H9 (cell line): ENCODE measurements around the gene NEK6. TPM values are rescaled to one million over a fixed set of nuclear protein-coding genes. Genes with fewer than 3 reads are reported as not detected.
A peak's percentile ranks its signal among the peaks of the same experiment; 100 is the strongest.

Experiments used
- DNase-seq: peaks from one replicate; pipeline ENCODE4 v3.0.0-alpha.2; 2017
- H2AFZ ChIP-seq: one replicate; pipeline ENCODE4 v1.6.1; 2013; ENCODE audit warnings: mild to moderate bottlenecking, low read length, control low read depth, moderate library complexity
- H2AK5ac ChIP-seq: 2 replicates; pipeline ENCODE4 v1.6.1; 2013; ENCODE audit warnings: low read length, control low read depth, mixed read lengths; ENCODE audit not compliant: insufficient read length
- H2BK120ac ChIP-seq: one replicate; pipeline ENCODE4 v1.6.1; 2013; ENCODE audit warnings: low read depth, mild to moderate bottlenecking, low read length, control low read depth, inconsistent platforms; ENCODE audit not compliant: poor library complexity, severe bottlenecking
- H2BK12ac ChIP-seq: 2 replicates; pipeline ENCODE4 v1.6.1; 2013; ENCODE audit warnings: low read length, control low read depth, mixed read lengths, low read depth; ENCODE audit not compliant: insufficient read length
- H2BK15ac ChIP-seq: 2 replicates; pipeline ENCODE4 v1.6.1; 2013; ENCODE audit warnings: low read depth, low read length, control low read depth
- H2BK20ac ChIP-seq: one replicate; pipeline ENCODE4 v1.6.1; 2013; ENCODE audit warnings: low read depth, mild to moderate bottlenecking, low read length, control low read depth, inconsistent platforms; ENCODE audit not compliant: poor library complexity, severe bottlenecking
- H2BK5ac ChIP-seq: 2 replicates; pipeline ENCODE4 v1.6.1; 2013; ENCODE audit warnings: low read length, control low read depth, mixed read lengths; ENCODE audit not compliant: insufficient read length
- H3K14ac ChIP-seq: 2 replicates; pipeline ENCODE4 v1.6.1; 2013; ENCODE audit warnings: low read length, control low read depth; ENCODE audit not compliant: insufficient read depth
- H3K18ac ChIP-seq: 2 replicates; pipeline ENCODE4 v1.6.1; 2013; ENCODE audit warnings: low read depth, mild to moderate bottlenecking, mixed read lengths, low read length, control low read depth; ENCODE audit not compliant: insufficient read length
- H3K23ac ChIP-seq: 2 replicates; pipeline ENCODE4 v1.6.1; 2013; ENCODE audit warnings: low read length, control low read depth, mixed read lengths, low read depth; ENCODE audit not compliant: insufficient read length
- H3K23me2 ChIP-seq: 2 replicates; pipeline ENCODE4 v1.6.1; 2013; ENCODE audit warnings: low read depth, mild to moderate bottlenecking, mixed read lengths, low read length, control low read depth; ENCODE audit not compliant: insufficient read length, poor library complexity, severe bottlenecking
- H3K27ac ChIP-seq: 2 replicates; pipeline ENCODE4 v1.5.1; 2013; ENCODE audit warnings: low read length, control low read depth, mixed read lengths, low read depth; ENCODE audit not compliant: insufficient read length
- H3K27me3 ChIP-seq: 2 replicates; pipeline ENCODE4 v1.6.1; 2013; ENCODE audit warnings: low read length, control low read depth, inconsistent platforms; ENCODE audit not compliant: insufficient read depth
- H3K4ac ChIP-seq: 2 replicates; pipeline ENCODE4 v1.6.1; 2013; ENCODE audit warnings: low read depth, mild to moderate bottlenecking, control low read depth, inconsistent platforms, low read length, moderate library complexity
- H3K4me1 ChIP-seq: 2 replicates; pipeline ENCODE4 v1.6.1; 2013; ENCODE audit warnings: low read length, control low read depth, inconsistent platforms; ENCODE audit not compliant: insufficient read depth
- H3K4me2 ChIP-seq: 2 replicates; pipeline ENCODE4 v1.6.1; 2013; ENCODE audit warnings: low read length, control low read depth, mixed read lengths; ENCODE audit not compliant: insufficient read length, insufficient read depth
- H3K56ac ChIP-seq: 2 replicates; pipeline ENCODE4 v1.6.1; 2013; ENCODE audit warnings: low read depth, mild to moderate bottlenecking, mixed read lengths, low read length, control low read depth; ENCODE audit not compliant: insufficient read length
- H3K79me1 ChIP-seq: 2 replicates; pipeline ENCODE4 v1.6.1; 2013; ENCODE audit warnings: low read depth, mild to moderate bottlenecking, moderate library complexity, low read length, control low read depth, inconsistent platforms; ENCODE audit not compliant: insufficient read depth, poor library complexity, severe bottlenecking
- H3K79me2 ChIP-seq: 2 replicates; pipeline ENCODE4 v1.6.1; 2013; ENCODE audit warnings: low read length, control low read depth, inconsistent platforms; ENCODE audit not compliant: insufficient read depth
- H3K9ac ChIP-seq: 2 replicates; pipeline ENCODE4 v1.6.1; 2013; ENCODE audit warnings: low read length, control low read depth, mixed read lengths; ENCODE audit not compliant: insufficient read length; ENCODE audit errors: extremely low read depth
- H3K9me3 ChIP-seq: one replicate; pipeline ENCODE4 v1.6.1; 2013; ENCODE audit warnings: low read depth, low read length, inconsistent platforms; ENCODE audit not compliant: control insufficient read depth
- H3T11ph ChIP-seq: one replicate; pipeline ENCODE4 v1.6.1; 2013; ENCODE audit warnings: mild to moderate bottlenecking, low read length, control low read depth, inconsistent platforms
- H4K20me1 ChIP-seq: one replicate; pipeline ENCODE4 v1.6.1; 2013; ENCODE audit not compliant: control insufficient read depth, insufficient read length, insufficient read depth
- H4K5ac ChIP-seq: 2 replicates; pipeline ENCODE4 v1.6.1; 2013; ENCODE audit warnings: low read depth, mild to moderate bottlenecking, mixed read lengths, low read length, control low read depth; ENCODE audit not compliant: insufficient read length
- H4K8ac ChIP-seq: replicated peaks from 2 replicates; pipeline ENCODE4 v1.6.1; 2013; ENCODE audit warnings: low read length, control low read depth, mixed read lengths, low read depth; ENCODE audit not compliant: insufficient read length
- H4K91ac ChIP-seq: 2 replicates; pipeline ENCODE4 v1.6.1; 2013; ENCODE audit warnings: low read depth, mild to moderate bottlenecking, moderate library complexity, mixed read lengths, low read length, control low read depth; ENCODE audit not compliant: insufficient read length
- H3K27ac Mint-ChIP-seq, 3 experiments: 2 replicates in 2 of 3; 3 replicates in 1 of 3; pipeline ENCODE4 v1.8.0; 2020 to 2021; ENCODE audit warnings: mixed read lengths in 3 of 3, mild to moderate bottlenecking in 1 of 3, moderate library complexity in 1 of 3
- H3K27me3 Mint-ChIP-seq: 2 replicates; pipeline ENCODE4 v1.8.0; 2021; ENCODE audit warnings: low read depth, mild to moderate bottlenecking, moderate library complexity, mixed read lengths
- H3K36me3 Mint-ChIP-seq, 3 experiments: 2 replicates in 2 of 3; 3 replicates in 1 of 3; pipeline ENCODE4 v1.8.0; 2020 to 2021; ENCODE audit warnings: low read depth in 3 of 3, mixed read lengths in 3 of 3; ENCODE audit not compliant: insufficient read depth in 1 of 3
- H3K4me1 Mint-ChIP-seq, 2 experiments: 2 replicates each; pipeline ENCODE4 v1.8.0; 2020; ENCODE audit warnings: mixed read lengths in 2 of 2
- H3K4me3 Mint-ChIP-seq, 2 experiments: 2 replicates in 1 of 2; 3 replicates in 1 of 2; pipeline ENCODE4 v1.8.0; 2020 to 2021; ENCODE audit warnings: mild to moderate bottlenecking in 2 of 2, mixed read lengths in 2 of 2, moderate library complexity in 1 of 2
- H3K9me3 Mint-ChIP-seq, 2 experiments: 2 replicates in 1 of 2; 3 replicates in 1 of 2; pipeline ENCODE4 v1.8.0; 2020; ENCODE audit warnings: mild to moderate bottlenecking in 2 of 2, mixed read lengths in 2 of 2, moderate library complexity in 1 of 2
- WGBS: extraction: QIAGEN DNeasy Blood & Tissue Kit; methylation state at CpG from one replicate; pipeline ENCODE4 v1.1.7; 2013; ENCODE audit warnings: missing lambda C conversion rate, low lambda C conversion rate, mixed read lengths; ENCODE audit not compliant: insufficient read length; ENCODE audit errors: extremely low coverage; 5-methylcytosine and 5-hydroxymethylcytosine counted together
- total RNA-seq: library from RNA; stranded (reverse); gene quantifications from 2 replicates; pipeline ENCODE4 v1.2.1, GENCODE V29; 2021
- TF ChIP-seq, protein P1 (sequence below): fragments of 200-600 bp; sonication (generic); conservative IDR thresholded peaks from 3 replicates; pipeline ENCODE4 v1.8.0; 2021; ENCODE audit warnings: antibody characterized with exemption, mild to moderate bottlenecking

The NEK6 gene
- total RNA-seq, 1 experiment from 2014 or later, result 14.3 TPM

DNA sequence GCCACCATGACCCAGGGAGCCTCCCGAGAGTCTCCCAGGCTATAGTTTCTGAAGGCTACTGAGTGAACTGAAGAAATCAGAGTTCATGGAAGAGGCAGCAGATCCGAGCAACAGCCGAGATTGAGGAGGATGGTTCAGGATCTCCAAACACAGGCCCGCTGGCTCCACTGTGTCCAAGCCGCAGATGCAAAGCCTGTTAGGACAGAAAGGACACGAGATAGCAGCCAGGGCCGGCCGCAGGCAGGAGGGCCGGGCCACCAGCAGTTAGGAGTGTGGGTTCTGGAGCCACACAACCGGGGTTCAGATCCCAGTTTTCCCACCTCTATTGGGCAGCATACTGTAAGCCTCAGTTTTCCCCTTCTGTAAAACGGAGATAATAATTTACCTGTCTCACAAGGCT lies 27.7 kb downstream of the NEK6 start:
- Histone ChIP-seq H2BK12ac (no peak overlapping the region), H3K56ac (no peak overlapping the region), H3K9me3 (no peaks in the 10 kb centered on the region), H3K79me1 (no peaks in the 10 kb centered on the region), H3K27ac (no peak overlapping the region), H2BK120ac (no peak overlapping the region), H3K4me2 (no peak overlapping the region), H3K4me1 (no peaks in the 10 kb centered on the region), H4K5ac (no peak overlapping the region), H4K8ac (no peak overlapping the region), H3T11ph (no peak overlapping the region), H2BK5ac (no peak overlapping the region), H2BK15ac (no peak overlapping the region), H2BK20ac (no peak overlapping the region), H2AK5ac (no peak overlapping the region), H3K79me2 (no peaks in the 10 kb centered on the region), H3K23ac (no peak overlapping the region), H3K14ac (no peak overlapping the region), H3K27me3 (no peaks in the 10 kb centered on the region), H2AFZ (no peak overlapping the region), H3K23me2 (peaks cover 2% of the 10 kb centered on the region), H3K9ac (no peak overlapping the region), H3K18ac (no peak overlapping the region), H4K20me1 (no peaks in the 10 kb centered on the region), H4K91ac (no peak overlapping the region), H3K4ac (no peak overlapping the region)
- no peaks in the 10 kb centered on the region; a peak in 1 of 5 replicates for H3K9me3 Mint-ChIP-seq
- peak overlapping the region in 1 of 3 experiments; percentile 83; a peak in 2 of 7 replicates for H3K27ac Mint-ChIP-seq
- H3K4me1 Mint-ChIP-seq, result peaks cover 6 to 18% of the 10 kb centered on the region in 2 experiments; a peak in 3 of 4 replicates
- H3K27me3 Mint-ChIP-seq, result no peaks in the 10 kb centered on the region; the same call in 1 of the 2 replicates
- TF ChIP-seq, protein P1, sequence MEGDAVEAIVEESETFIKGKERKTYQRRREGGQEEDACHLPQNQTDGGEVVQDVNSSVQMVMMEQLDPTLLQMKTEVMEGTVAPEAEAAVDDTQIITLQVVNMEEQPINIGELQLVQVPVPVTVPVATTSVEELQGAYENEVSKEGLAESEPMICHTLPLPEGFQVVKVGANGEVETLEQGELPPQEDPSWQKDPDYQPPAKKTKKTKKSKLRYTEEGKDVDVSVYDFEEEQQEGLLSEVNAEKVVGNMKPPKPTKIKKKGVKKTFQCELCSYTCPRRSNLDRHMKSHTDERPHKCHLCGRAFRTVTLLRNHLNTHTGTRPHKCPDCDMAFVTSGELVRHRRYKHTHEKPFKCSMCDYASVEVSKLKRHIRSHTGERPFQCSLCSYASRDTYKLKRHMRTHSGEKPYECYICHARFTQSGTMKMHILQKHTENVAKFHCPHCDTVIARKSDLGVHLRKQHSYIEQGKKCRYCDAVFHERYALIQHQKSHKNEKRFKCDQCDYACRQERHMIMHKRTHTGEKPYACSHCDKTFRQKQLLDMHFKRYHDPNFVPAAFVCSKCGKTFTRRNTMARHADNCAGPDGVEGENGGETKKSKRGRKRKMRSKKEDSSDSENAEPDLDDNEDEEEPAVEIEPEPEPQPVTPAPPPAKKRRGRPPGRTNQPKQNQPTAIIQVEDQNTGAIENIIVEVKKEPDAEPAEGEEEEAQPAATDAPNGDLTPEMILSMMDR, result no peak
- no peak for DNase-seq
- no CpG with 5 or more reads among the region's 11 CpGs for WGBS
- H3K4me3 Mint-ChIP-seq, result no peak overlapping the region
- H3K36me3 Mint-ChIP-seq, result peaks cover 0 to 6% (median 0%) of the 10 kb centered on the region in 3 experiments; a peak in 3 of 7 replicates
